Ishikawa (cell line): ENCODE measurements around the gene STXBP1.

Source experiments
- CEBPB ChIP-seq: IDR thresholded peaks from 2 replicates; pipeline ENCODE4 v1.6.1; 2012
- CREB1 ChIP-seq: IDR thresholded peaks from 2 replicates; pipeline ENCODE4 v1.6.1; 2012; ENCODE audit warnings: low read depth
- EGR1 ChIP-seq: IDR thresholded peaks from 2 replicates; pipeline ENCODE4 v1.6.1; 2012
- EP300 ChIP-seq: IDR thresholded peaks from 2 replicates; pipeline ENCODE4 v1.6.1; 2012; ENCODE audit warnings: borderline replicate concordance
- FOXM1 ChIP-seq: IDR thresholded peaks from 2 replicates; pipeline ENCODE4 v1.6.1; 2012; ENCODE audit warnings: low read depth, borderline replicate concordance
- NFIC ChIP-seq: IDR thresholded peaks from 2 replicates; pipeline ENCODE4 v1.6.1; 2012
- RAD21 ChIP-seq: IDR thresholded peaks from 2 replicates; pipeline ENCODE4 v1.6.1; 2012; ENCODE audit warnings: low read depth
- TAF1 ChIP-seq: IDR thresholded peaks from 2 replicates; pipeline ENCODE4 v1.6.1; 2012; ENCODE audit warnings: low read depth, mild to moderate bottlenecking
- TEAD4 ChIP-seq: IDR thresholded peaks from 2 replicates; pipeline ENCODE4 v1.6.1; 2012
- YY1 ChIP-seq: IDR thresholded peaks from 2 replicates; pipeline ENCODE4 v1.6.1; 2012; ENCODE audit warnings: low read depth
- ZBTB7A ChIP-seq: IDR thresholded peaks from 2 replicates; pipeline ENCODE4 v1.6.1; 2012; ENCODE audit warnings: low read depth
- TF ChIP-seq, protein P1 (sequence below): IDR thresholded peaks from 2 replicates; pipeline ENCODE4 v1.6.1; 2012; ENCODE audit warnings: low read depth, mild to moderate bottlenecking
- TF ChIP-seq, protein P2 (sequence below): IDR thresholded peaks from 2 replicates; pipeline ENCODE4 v1.6.1; 2012
- TF ChIP-seq, protein P3 (sequence below): IDR thresholded peaks from 2 replicates; pipeline ENCODE4 v1.6.1; 2012

The STXBP1 gene

DNA sequence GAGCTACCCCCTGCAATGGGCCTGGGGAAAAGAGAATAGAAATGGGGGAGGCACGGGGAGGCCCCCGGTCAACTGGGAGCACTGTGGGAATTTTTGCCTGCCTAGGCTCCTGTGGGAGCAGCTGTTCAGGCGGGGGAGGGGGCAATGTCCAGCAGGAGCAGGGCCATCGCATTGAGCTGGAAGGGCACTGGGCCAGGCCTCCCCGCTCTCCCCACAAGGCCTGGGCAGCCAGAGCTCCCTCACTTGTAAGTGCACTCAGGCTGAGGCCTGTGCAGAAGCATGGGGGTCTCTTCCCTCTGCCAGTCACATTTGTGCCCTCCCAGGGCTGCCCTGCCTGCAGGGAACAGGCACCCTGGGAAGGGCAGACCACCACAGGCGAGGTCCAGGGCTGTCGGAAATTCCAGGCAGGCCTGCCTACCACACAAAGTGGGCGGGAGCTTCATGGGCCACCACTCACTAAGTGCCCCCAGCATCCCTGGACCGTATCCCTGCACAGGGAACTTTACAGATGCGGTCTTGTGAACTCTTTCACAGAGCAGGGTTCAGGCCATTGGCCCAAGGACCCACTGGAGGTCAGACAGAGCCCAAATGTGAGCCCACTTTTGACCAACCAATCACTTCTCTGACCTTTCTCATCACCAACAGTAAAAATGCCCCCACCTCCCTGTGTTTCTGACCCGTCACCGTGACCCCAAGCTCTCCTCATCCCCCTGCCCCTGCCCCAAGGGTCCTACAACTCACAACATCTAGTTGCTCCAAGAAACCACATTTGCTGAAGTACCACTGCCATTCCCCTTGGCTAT, 93.7 kb downstream of the STXBP1 start:
- TF ChIP-seq EP300 (no peak), TEAD4 (no peak), EGR1 (no peak)

DNA sequence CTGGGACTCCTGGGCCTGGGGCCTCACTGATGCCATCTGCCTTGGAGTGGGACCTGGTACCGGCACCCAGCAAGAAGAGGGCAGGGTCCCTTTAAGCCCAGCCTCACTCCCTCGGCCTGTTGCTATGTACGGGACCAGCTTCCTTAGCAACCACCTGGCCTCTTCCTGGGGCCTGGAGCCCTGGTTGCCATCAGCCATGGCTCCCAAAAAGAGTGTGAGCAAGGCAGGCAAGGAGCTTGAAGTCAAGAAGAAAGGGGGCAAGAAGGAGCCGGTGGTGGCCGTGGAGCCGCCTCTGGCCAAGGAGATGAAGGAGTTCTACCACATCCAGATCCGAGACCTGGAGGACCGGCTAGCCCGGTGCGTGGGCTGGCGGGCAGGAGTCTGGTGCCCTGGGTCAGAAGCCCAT, 94.8 kb downstream of the STXBP1 start, which contains the start of gene CFAP157:
Gene CFAP157 (plus strand): TSS at position 153 of the 406 bp plus-strand sequence. CDS start 44 bp downstream, at position 197.
- TF ChIP-seq, protein P1, sequence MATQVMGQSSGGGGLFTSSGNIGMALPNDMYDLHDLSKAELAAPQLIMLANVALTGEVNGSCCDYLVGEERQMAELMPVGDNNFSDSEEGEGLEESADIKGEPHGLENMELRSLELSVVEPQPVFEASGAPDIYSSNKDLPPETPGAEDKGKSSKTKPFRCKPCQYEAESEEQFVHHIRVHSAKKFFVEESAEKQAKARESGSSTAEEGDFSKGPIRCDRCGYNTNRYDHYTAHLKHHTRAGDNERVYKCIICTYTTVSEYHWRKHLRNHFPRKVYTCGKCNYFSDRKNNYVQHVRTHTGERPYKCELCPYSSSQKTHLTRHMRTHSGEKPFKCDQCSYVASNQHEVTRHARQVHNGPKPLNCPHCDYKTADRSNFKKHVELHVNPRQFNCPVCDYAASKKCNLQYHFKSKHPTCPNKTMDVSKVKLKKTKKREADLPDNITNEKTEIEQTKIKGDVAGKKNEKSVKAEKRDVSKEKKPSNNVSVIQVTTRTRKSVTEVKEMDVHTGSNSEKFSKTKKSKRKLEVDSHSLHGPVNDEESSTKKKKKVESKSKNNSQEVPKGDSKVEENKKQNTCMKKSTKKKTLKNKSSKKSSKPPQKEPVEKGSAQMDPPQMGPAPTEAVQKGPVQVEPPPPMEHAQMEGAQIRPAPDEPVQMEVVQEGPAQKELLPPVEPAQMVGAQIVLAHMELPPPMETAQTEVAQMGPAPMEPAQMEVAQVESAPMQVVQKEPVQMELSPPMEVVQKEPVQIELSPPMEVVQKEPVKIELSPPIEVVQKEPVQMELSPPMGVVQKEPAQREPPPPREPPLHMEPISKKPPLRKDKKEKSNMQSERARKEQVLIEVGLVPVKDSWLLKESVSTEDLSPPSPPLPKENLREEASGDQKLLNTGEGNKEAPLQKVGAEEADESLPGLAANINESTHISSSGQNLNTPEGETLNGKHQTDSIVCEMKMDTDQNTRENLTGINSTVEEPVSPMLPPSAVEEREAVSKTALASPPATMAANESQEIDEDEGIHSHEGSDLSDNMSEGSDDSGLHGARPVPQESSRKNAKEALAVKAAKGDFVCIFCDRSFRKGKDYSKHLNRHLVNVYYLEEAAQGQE: no peak
- TF ChIP-seq ZBTB7A: no peak
- TF ChIP-seq, protein P2, sequence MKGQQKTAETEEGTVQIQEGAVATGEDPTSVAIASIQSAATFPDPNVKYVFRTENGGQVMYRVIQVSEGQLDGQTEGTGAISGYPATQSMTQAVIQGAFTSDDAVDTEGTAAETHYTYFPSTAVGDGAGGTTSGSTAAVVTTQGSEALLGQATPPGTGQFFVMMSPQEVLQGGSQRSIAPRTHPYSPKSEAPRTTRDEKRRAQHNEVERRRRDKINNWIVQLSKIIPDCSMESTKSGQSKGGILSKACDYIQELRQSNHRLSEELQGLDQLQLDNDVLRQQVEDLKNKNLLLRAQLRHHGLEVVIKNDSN: no peak
- TF ChIP-seq EP300: no peak

DNA sequence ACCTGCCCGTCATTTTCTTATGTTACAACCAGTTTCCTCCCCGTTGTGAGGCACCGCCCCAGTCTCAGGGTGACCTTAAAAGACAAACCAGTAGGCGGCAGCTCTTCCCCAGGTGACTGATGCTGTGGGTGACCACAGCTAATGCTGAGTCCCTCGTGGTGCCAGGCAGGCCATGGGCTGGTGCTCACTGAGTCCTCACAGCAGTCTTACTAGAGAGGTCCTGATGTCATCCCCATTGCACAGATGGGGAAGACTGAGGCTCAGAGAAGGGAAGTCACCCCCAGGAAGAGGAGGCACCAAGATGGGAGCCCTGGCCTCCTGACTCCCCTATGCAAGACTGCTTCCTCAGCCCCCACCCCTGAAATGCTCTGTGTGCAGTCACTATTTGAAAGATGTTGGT, 95.7 kb downstream of the STXBP1 start:
- peak; percentile 43; the same call in 1 of the 2 replicates for TF ChIP-seq RAD21
- TF ChIP-seq YY1: no peak

DNA sequence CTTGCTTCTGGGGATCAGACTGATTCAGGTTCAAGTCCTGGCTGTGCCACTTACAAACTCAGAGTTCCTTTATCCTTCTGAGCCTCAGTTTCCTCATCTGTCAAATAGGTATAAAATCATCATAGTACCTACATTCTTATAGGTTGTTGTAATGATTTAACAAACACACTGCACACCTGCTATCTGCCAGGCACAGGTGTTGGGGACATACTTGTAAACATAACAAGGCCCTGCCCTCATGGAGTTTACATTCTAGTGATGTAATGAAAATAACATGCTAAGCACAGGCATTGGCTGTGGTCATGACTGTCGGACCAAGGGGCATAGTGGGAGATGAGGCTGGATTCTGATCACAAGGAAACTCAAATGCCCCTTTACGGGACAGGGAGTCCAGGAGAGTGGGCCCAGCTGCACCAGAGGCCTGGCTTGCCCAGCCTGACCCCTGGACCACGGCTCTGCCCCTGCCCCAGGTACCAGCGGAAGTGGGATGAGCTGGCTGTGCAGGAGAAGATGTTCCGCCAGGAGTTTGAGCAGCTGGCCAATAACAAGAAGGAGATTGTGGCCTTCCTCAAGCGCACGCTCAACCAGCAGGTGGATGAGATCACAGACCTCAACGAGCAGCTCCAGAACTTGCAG, 97.0 kb downstream of the STXBP1 start:
- TF ChIP-seq TAF1 (no peak), EP300 (no peak), RAD21 (no peak), NFIC (no peak), ZBTB7A (no peak), FOXM1 (no peak), CREB1 (no peak), CEBPB (no peak)
- TF ChIP-seq, protein P1: no peak
- TF ChIP-seq, protein P2: no peak
- TF ChIP-seq, protein P3, sequence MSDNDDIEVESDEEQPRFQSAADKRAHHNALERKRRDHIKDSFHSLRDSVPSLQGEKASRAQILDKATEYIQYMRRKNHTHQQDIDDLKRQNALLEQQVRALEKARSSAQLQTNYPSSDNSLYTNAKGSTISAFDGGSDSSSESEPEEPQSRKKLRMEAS: no peak

DNA sequence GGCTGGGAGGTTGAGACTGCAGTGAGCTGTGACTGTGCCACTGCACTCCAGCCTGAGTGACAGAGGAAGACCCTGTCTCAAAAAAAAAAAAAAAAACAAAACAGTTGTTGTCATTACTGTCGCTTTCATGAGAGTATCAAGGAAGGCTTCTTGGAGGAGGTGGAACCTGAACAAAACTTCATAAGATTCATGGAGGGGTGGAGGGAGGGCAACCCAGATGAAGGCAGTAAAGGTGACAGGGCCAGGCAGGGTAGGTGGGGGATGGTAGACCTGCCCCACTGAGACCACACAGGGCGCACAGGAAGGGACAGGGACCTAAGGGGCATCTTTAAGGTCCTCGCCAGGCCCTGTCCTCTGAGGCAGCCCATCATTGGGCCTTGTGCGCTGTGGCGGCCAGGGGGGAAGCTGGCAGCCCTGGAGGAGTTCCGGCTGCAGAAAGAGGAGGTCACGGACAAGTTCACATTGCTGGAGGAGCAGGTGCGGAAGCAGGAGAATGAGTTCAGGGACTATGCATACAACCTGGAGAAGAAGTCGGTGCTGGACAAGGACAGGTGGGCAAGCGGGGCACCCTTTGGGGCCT, 98.2 kb downstream of the STXBP1 start:
- TF ChIP-seq EGR1: no peak
- TF ChIP-seq, protein P2: no peak
- TF ChIP-seq, protein P1: no peak
- no peak for TF ChIP-seq YY1
- no peak for TF ChIP-seq RAD21
- TF ChIP-seq FOXM1: no peak
- TF ChIP-seq CEBPB: no peak
